ENCODE measurements around the gene SYT8. TPM values are rescaled to one million over a fixed set of nuclear protein-coding genes. Genes with fewer than 3 reads are reported as not detected.

Gene SYT8
- total RNA-seq, 4 donors from 2014 or later = not detected

DNA sequence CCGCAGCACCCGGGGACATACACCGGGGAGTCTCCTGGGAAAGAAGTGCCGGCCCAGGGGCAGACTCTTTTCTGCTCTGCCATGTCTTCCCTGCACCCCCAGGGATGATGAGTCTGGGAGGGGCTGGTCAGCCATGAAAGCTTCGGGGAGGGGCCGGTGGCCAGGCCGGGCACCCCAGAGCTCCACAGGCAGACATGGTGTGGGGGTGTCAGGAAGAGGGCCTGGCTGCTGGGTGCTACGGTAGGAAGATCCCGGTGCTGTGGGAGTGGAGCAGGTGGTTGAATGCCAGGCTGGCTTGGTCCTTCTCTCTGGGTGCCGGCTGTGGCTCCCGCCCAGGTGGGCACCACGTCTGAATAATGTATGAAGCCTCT, 35.5 kb downstream of the SYT8 start:
- H3K27ac ChIP-seq (replicated peaks in 1 of 4) = peak overlapping the region; percentile 45 to 72 (median 61)
- TF ChIP-seq POLR2AphosphoS5 (IDR thresholded peaks at IDR 0.05) (no peak), EP300 (IDR thresholded peaks at IDR 0.05) (no peak), POLR2A (IDR thresholded peaks at IDR 0.05; ENCODE audit: low read depth) (no peak)
- TF ChIP-seq, protein P1, sequence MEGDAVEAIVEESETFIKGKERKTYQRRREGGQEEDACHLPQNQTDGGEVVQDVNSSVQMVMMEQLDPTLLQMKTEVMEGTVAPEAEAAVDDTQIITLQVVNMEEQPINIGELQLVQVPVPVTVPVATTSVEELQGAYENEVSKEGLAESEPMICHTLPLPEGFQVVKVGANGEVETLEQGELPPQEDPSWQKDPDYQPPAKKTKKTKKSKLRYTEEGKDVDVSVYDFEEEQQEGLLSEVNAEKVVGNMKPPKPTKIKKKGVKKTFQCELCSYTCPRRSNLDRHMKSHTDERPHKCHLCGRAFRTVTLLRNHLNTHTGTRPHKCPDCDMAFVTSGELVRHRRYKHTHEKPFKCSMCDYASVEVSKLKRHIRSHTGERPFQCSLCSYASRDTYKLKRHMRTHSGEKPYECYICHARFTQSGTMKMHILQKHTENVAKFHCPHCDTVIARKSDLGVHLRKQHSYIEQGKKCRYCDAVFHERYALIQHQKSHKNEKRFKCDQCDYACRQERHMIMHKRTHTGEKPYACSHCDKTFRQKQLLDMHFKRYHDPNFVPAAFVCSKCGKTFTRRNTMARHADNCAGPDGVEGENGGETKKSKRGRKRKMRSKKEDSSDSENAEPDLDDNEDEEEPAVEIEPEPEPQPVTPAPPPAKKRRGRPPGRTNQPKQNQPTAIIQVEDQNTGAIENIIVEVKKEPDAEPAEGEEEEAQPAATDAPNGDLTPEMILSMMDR (IDR thresholded peaks at IDR 0.05) = no peak
- H3K36me3 ChIP-seq = no peaks in the 10 kb centered on the region
- WGBS = 67% methylated on average over 12 of the region's 12 CpGs
- H3K4me1 ChIP-seq = peaks cover 2 to 70% (median 64%) of the 10 kb centered on the region in 4 donors
- intact Hi-C loops (cut with DNase I) = no loop called here
- no peak for DNase-seq (ENCODE audit: extremely low spot score)
- peaks cover 0 to 21% (median 2%) of the 10 kb centered on the region in 4 donors for H3K27me3 ChIP-seq
- no peaks in the 10 kb centered on the region for H3K9me3 ChIP-seq
- peak overlapping the region; percentile 36 to 53 (median 40) for H3K4me3 ChIP-seq

DNA sequence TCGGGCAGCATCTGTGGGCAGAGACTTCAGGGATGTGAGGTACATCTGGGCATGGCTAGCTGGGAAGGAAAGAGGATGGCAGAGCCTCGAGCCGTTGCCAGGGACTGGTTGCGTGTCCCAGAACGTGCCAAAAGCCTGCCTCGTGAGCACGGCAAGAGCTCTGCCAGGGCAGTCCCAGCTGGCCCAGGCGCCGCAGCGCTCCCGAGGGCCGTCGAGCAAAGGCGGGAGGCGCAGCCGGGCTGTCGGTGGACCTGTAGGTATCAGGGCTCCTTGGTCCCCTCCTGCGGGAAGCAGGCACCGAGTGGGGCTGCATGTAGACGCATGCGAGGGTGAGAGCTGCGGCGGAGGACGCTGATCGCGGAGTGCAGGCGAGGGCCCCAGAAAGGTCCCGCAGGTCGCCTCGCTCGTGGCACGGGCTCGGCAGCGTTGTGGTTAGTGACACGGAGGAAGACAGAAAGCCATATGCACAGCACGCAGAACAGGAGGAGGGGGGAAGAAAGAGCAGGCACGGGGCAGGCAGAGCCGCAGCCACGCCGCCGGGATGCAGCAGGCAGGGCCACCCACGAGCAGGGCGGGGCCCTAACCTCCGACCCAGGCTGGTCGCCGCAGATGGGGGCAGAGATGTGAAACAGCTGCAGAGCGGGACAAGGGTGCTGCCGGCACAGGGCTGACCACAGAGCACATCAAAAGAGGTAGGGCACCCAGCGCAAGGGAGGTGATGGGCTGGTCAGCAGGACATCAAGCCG, 36.1 kb downstream of the SYT8 start:
- 43% methylated on average over 33 of the region's 50 CpGs for WGBS
- Histone ChIP-seq H3K4me1 (peaks cover 6 to 70% (median 64%) of the 10 kb centered on the region in 4 donors), H3K27ac (replicated peaks in 1 of 4) (peak overlapping the region; percentile 45 to 72 (median 61)), H3K36me3 (no peaks in the 10 kb centered on the region), H3K4me3 (peak overlapping the region; percentile 36 to 53 (median 40)), H3K27me3 (peaks cover 0 to 21% (median 2%) of the 10 kb centered on the region in 4 donors), H3K9me3 (no peaks in the 10 kb centered on the region)
- no peak for DNase-seq (ENCODE audit: extremely low spot score)
- intact Hi-C loops (cut with DNase I) = no loop called here
- TF ChIP-seq EP300 (IDR thresholded peaks at IDR 0.05) = no peak
- no peak for TF ChIP-seq POLR2A (IDR thresholded peaks at IDR 0.05; ENCODE audit: low read depth)
- no peak for TF ChIP-seq POLR2AphosphoS5 (IDR thresholded peaks at IDR 0.05)
- TF ChIP-seq, protein P1 (IDR thresholded peaks at IDR 0.05) = no peak

- Histone ChIP-seq H3K27me3 (peaks cover 0 to 21% (median 2%) of the 10 kb centered on the region in 4 donors), H3K4me1 (peaks cover 12 to 70% (median 64%) of the 10 kb centered on the region in 4 donors), H3K27ac (replicated peaks in 1 of 4) (peak overlapping the region in 3 of 4 donors; percentile 45 to 72 (median 64)), H3K9me3 (no peaks in the 10 kb centered on the region), H3K36me3 (no peaks in the 10 kb centered on the region), H3K4me3 (peak overlapping the region; percentile 36 to 53 (median 40))
- TF ChIP-seq EP300 (IDR thresholded peaks at IDR 0.05) = no peak
- TF ChIP-seq POLR2A (IDR thresholded peaks at IDR 0.05; ENCODE audit: low read depth) = no peak
- TF ChIP-seq, protein P1 (IDR thresholded peaks at IDR 0.05) = no peak
- TF ChIP-seq POLR2AphosphoS5 (IDR thresholded peaks at IDR 0.05) = no peak
- WGBS = 94% methylated on average over 6 of the region's 15 CpGs
- no peak for DNase-seq (ENCODE audit: extremely low spot score)
- intact Hi-C loops (cut with DNase I) = no loop called here
These were observed 36.7 kb downstream of the SYT8 start for GRCh38 chr11:1871531-1871930.

GRCh38 chr11:1872267-1872985, 37.6 kb downstream of the SYT8 start:
- intact Hi-C loops (cut with DNase I) = no loop called here
- Histone ChIP-seq H3K9me3 (no peaks in the 10 kb centered on the region), H3K4me3 (peak overlapping the region in 3 of 4 donors; percentile 20 to 53 (median 42)), H3K4me1 (peaks cover 21 to 70% (median 65%) of the 10 kb centered on the region in 4 donors), H3K27me3 (peaks cover 0 to 21% (median 2%) of the 10 kb centered on the region in 4 donors), H3K27ac (replicated peaks in 1 of 4) (peak overlapping the region; percentile 9 to 62 (median 42)), H3K36me3 (no peaks in the 10 kb centered on the region)
- DNase-seq (ENCODE audit: extremely low spot score) = no peak
- no peak for TF ChIP-seq EP300 (IDR thresholded peaks at IDR 0.05)
- TF ChIP-seq, protein P1 (IDR thresholded peaks at IDR 0.05) = no peak
- TF ChIP-seq POLR2AphosphoS5 (IDR thresholded peaks at IDR 0.05) = no peak
- TF ChIP-seq POLR2A (IDR thresholded peaks at IDR 0.05; ENCODE audit: low read depth) = no peak
- 75% methylated on average over 17 of the region's 25 CpGs for WGBS
